Measurements from ENCODE around the gene ENPP7. TPM values are rescaled to one million over a fixed set of nuclear protein-coding genes. Genes with fewer than 3 reads are reported as not detected.

The ENPP7 gene, protein sequence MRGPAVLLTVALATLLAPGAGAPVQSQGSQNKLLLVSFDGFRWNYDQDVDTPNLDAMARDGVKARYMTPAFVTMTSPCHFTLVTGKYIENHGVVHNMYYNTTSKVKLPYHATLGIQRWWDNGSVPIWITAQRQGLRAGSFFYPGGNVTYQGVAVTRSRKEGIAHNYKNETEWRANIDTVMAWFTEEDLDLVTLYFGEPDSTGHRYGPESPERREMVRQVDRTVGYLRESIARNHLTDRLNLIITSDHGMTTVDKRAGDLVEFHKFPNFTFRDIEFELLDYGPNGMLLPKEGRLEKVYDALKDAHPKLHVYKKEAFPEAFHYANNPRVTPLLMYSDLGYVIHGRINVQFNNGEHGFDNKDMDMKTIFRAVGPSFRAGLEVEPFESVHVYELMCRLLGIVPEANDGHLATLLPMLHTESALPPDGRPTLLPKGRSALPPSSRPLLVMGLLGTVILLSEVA
- not detected in 2 replicates for total RNA-seq

DNA sequence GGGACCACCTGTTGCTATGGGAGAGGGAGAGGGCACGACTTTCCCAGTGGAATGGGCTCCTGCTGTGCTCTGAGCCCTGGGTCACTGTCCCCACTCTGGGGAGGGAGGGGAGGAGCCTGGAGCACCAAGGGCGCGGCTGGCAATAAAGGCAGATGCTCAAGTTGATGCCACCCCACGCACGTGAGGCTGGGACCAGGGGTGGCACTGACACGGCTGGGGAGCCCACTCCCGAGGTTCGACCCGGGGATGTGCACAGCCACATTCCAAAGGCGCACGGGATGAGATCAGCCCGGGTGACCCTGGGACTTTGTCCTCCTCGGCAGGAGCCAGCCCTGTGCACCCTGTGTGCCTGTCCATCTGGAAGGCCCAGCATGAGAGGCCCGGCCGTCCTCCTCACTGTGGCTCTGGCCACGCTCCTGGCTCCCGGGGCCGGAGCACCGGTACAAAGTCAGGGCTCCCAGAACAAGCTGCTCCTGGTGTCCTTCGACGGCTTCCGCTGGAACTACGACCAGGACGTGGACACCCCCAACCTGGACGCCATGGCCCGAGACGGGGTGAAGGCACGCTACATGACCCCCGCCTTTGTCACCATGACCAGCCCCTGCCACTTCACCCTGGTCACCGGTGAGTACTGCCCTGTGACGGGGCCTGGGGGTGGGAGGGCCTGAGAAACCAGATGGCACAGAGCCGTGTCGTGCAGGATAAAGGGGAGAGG, at the start of gene ENPP7:
Gene ENPP7, plus strand, starts transcription at position 175 of the 715 bp plus-strand sequence. Its CDS starts 197 bp downstream, at position 372.

DNA sequence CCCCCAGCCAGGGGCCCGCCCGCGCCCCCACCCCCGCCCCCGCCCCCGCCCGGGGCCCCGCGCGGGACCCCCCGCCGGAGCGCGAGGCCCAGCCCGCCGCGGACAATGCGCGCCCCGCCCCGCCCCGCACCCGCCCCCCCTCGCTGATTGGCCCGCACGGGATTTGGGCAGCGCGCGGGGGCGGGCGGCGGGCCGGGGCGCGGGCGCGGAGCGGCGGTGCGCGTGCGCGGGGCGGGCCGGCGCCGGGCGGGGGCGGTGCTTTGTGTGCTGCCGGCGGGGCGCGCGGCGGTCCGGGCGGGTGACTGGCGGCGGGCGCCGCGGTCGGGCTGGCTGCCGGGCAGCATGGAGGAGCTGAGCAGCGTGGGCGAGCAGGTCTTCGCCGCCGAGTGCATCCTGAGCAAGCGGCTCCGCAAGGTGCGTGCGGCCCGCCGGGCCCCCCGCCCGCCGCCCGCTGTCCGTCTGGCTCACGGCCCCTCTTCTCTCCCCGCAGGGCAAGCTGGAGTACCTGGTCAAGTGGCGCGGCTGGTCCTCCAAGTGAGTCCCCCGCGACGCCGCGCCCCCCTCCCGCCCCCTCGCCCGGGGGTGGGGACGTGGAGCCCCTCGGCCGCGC, 47.3 kb downstream of the ENPP7 start, which contains the start of gene CBX2:
Gene CBX2, plus strand, starts transcription at position 255 of the 610 bp plus-strand sequence. Its CDS starts 88 bp downstream, at position 343.

Other genes with a start within 250 kb of the ENPP7 start
- gene RBFOX3, start 119.9 kb upstream of the ENPP7 start, total RNA-seq, result not detected in 2 replicates
- gene CBX2, start 47.2 kb downstream of the ENPP7 start, total RNA-seq, result 7.2 and 7.6 TPM in 2 replicates
- 5.0 and 9.2 TPM in 2 replicates for gene CBX8, start 66.1 kb downstream of the ENPP7 start, total RNA-seq
- 15.3 and 24.7 TPM in 2 replicates for gene CBX4, start 108.5 kb downstream of the ENPP7 start, total RNA-seq